Hepatocyte (in vitro differentiated cells): Measurements from ENCODE around the gene CCDC106. TPM values are rescaled to one million over a fixed set of nuclear protein-coding genes. Genes with fewer than 3 reads are reported as not detected.

Source experiments
- DNase-seq: peaks from one replicate; pipeline ENCODE4 v3.0.0-alpha.2; 2016; ENCODE audit warnings: low spot score
- H2AFZ ChIP-seq: fragments of 200-600 bp; sonication (generic); 2 replicates; pipeline ENCODE4 v1.6.0; 2016; ENCODE audit warnings: antibody characterized with exemption, mild to moderate bottlenecking
- H3K27ac ChIP-seq: fragments of 200-600 bp; sonication (generic); 2 replicates; pipeline ENCODE4 v1.5.1; 2016; ENCODE audit warnings: mild to moderate bottlenecking
- H3K27me3 ChIP-seq: fragments of 200-600 bp; sonication (generic); 2 replicates; pipeline ENCODE4 v1.6.1; 2016
- H3K36me3 ChIP-seq: fragments of 200-600 bp; sonication (generic); replicated peaks from 2 replicates; pipeline ENCODE4 v1.5.1; 2016; ENCODE audit warnings: low read depth; ENCODE audit not compliant: insufficient read depth
- H3K4me1 ChIP-seq: fragments of 200-600 bp; sonication (generic); 2 replicates; pipeline ENCODE4 v1.5.1; 2016; ENCODE audit warnings: mild to moderate bottlenecking, moderate library complexity; ENCODE audit not compliant: insufficient read depth
- H3K4me2 ChIP-seq: fragments of 200-600 bp; sonication (generic); 2 replicates; pipeline ENCODE4 v1.6.0; 2016
- H3K4me3 ChIP-seq: fragments of 200-600 bp; sonication (generic); 2 replicates; pipeline ENCODE4 v1.5.1; 2016; ENCODE audit warnings: mild to moderate bottlenecking
- H3K79me2 ChIP-seq: fragments of 200-600 bp; sonication (generic); 2 replicates; pipeline ENCODE4 v1.6.0; 2017; ENCODE audit warnings: mild to moderate bottlenecking
- H3K9me2 ChIP-seq: fragments of 200-600 bp; sonication (generic); replicated peaks from 2 replicates; pipeline ENCODE4 v1.6.0; 2017; ENCODE audit warnings: mild to moderate bottlenecking; ENCODE audit not compliant: insufficient read depth
- H3K9me3 ChIP-seq: fragments of 200-600 bp; sonication (generic); 2 replicates; pipeline ENCODE4 v1.5.1; 2016; ENCODE audit warnings: low read depth, mild to moderate bottlenecking
- H4K20me1 ChIP-seq: fragments of 200-600 bp; sonication (generic); 2 replicates; pipeline ENCODE4 v1.6.0; 2016; ENCODE audit warnings: mild to moderate bottlenecking; ENCODE audit not compliant: insufficient read depth, poor library complexity, severe bottlenecking
- EZH2 ChIP-seq: fragments of 200-600 bp; sonication (generic); IDR thresholded peaks from 2 replicates; pipeline ENCODE4 v1.6.1; 2016; ENCODE audit warnings: antibody characterized with exemption, mild to moderate bottlenecking, borderline replicate concordance
- EZH2phosphoT487 ChIP-seq: fragments of 200-600 bp; sonication (generic); IDR thresholded peaks from one replicate; pipeline ENCODE4 v1.6.1; 2018; ENCODE audit warnings: antibody characterized with exemption, mild to moderate bottlenecking, low read depth, moderate library complexity; ENCODE audit not compliant: unreplicated experiment, severe bottlenecking
- WGBS: methylation state at CpG from one replicate; pipeline ENCODE4 v1.1.6; 2016; ENCODE audit warnings: low lambda C conversion rate; ENCODE audit errors: missing lambda C conversion rate; 5-methylcytosine and 5-hydroxymethylcytosine counted together
- polyA plus RNA-seq: library from polyadenylated mRNA; unstranded; fragments of >200 nt; fragmentation: Nextera tagmentation; extraction: Ambion mirVana; gene quantifications from 2 replicates; pipeline ENCODE4 v1.2.1, GENCODE V29; 2016
- total RNA-seq: library from RNA; depleted of rRNA; stranded (reverse); fragments of >200 nt; gene quantifications from 2 replicates; pipeline ENCODE4 v1.2.3, GENCODE V29; 2014
- TF ChIP-seq, protein P1 (sequence below): fragments of 200-600 bp; sonication (generic); IDR thresholded peaks from 2 replicates; pipeline ENCODE4 v1.5.1; 2016; ENCODE audit warnings: antibody characterized with exemption, mild to moderate bottlenecking; ENCODE audit not compliant: poor library complexity

Gene CCDC106
- total and polyA plus RNA-seq, 2 experiments from 2014 or later: 18.3 to 31.7 TPM

DNA sequence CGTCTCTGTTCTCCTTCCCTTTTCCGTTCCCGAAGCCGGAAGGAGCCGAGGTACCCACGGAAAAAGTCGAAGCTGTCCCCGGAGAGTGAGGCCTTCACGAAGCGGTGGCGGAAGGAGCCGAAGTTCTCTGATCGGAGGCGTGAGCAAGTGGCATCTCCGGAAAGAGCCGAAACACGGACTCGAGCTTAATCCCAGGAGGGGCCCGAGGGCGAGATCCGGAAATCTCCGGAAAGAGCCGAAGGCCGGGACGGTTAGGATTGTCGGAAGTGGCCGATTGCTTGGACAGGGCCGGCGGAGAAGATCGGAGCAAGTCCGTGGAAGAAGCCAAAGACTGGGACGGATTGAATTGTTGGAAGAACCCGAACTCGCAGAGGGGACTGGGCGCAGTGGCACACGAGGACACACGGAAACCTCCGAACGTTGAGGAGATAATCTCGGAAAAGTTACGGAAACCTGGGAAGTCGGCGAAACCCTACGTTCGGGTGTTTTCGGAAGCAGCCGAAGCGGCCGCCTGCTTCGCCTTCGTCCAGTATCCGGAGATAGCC, 6.4 kb downstream of the CCDC106 start:
- H3K9me3 ChIP-seq: no peaks in the 10 kb centered on the region
- TF ChIP-seq, protein P1, sequence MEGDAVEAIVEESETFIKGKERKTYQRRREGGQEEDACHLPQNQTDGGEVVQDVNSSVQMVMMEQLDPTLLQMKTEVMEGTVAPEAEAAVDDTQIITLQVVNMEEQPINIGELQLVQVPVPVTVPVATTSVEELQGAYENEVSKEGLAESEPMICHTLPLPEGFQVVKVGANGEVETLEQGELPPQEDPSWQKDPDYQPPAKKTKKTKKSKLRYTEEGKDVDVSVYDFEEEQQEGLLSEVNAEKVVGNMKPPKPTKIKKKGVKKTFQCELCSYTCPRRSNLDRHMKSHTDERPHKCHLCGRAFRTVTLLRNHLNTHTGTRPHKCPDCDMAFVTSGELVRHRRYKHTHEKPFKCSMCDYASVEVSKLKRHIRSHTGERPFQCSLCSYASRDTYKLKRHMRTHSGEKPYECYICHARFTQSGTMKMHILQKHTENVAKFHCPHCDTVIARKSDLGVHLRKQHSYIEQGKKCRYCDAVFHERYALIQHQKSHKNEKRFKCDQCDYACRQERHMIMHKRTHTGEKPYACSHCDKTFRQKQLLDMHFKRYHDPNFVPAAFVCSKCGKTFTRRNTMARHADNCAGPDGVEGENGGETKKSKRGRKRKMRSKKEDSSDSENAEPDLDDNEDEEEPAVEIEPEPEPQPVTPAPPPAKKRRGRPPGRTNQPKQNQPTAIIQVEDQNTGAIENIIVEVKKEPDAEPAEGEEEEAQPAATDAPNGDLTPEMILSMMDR: no peak
- TF ChIP-seq EZH2phosphoT487 (no peak), EZH2 (no peak)
- DNase-seq: peak; percentile 99
- H4K20me1 ChIP-seq: peaks cover 40% of the 10 kb centered on the region
- H3K4me3 ChIP-seq: peak overlapping the region; percentile 18
- H3K27ac ChIP-seq: peak overlapping the region; percentile 94
- peaks cover 44% of the 10 kb centered on the region for H3K79me2 ChIP-seq
- peak overlapping the region; percentile 19 for H2AFZ ChIP-seq
- H3K4me1 ChIP-seq: peaks cover 25% of the 10 kb centered on the region
- no peaks in the 10 kb centered on the region for H3K9me2 ChIP-seq
- peak overlapping the region; percentile 70 for H3K4me2 ChIP-seq
- H3K36me3 ChIP-seq: no peaks in the 10 kb centered on the region
- WGBS: 1% methylated on average over 52 of the region's 52 CpGs
- H3K27me3 ChIP-seq: no peaks in the 10 kb centered on the region

DNA sequence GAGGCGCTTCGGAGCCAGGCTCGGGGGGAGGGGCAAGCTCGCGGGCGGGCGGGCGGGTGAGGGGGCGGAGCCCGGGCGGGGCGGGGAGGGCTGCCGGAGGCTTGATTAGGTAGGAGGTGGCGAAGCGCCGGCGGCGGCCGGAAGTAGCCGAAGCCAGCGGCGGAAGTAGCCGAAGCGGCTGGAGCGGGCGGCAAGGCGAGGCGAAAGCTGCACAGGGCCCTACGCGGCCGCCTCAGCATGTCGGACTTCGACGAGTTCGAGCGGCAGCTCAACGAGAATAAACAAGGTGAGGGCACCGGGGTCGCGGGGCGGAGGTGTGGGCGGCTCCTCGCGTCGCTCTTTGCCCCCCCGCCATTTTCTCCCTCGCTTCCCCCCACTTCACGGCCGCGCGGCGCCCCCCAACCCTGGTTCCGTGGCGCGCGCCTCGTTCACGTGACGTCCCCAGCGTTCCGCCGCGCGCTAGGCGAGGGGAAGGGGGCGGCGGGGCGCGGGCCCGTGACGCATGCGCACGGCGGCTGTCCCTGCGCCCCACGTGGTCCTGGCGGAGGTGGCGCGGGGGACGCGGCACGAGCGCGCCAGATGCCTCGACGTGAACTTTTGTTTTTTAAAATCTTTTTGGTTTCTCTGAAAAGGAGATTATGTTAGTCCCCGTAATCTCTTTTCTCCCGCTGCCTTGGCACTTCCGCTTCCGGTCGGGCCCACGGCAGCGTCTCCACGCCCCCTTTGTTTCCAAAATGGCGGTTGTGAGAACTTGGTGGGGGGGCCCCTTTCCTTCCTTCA, 7.0 kb downstream of the CCDC106 start, which contains the start of gene U2AF2:
Gene U2AF2, plus strand, starts transcription at position 168 of the 780 bp plus-strand sequence. Its CDS starts 70 bp downstream, at position 238.
- Histone ChIP-seq H3K79me2 (peaks cover 50% of the 10 kb centered on the region), H3K4me1 (peaks cover 25% of the 10 kb centered on the region), H3K36me3 (no peaks in the 10 kb centered on the region), H3K27ac (peak within 1 kb of the TSS; percentile 94), H3K9me3 (no peaks in the 10 kb centered on the region), H3K4me2 (peak within 1 kb of the TSS; percentile 94), H3K27me3 (no peaks in the 10 kb centered on the region), H3K9me2 (no peaks in the 10 kb centered on the region), H2AFZ (peak within 1 kb of the TSS; percentile 36), H4K20me1 (peaks cover 46% of the 10 kb centered on the region), H3K4me3 (peak within 1 kb of the TSS; percentile 54)
- DNase-seq: peak; percentile 97
- WGBS: 3% methylated on average over 33 of the region's 95 CpGs
- TF ChIP-seq EZH2phosphoT487 (no peak), EZH2 (no peak)
- TF ChIP-seq, protein P1: no peak

DNA sequence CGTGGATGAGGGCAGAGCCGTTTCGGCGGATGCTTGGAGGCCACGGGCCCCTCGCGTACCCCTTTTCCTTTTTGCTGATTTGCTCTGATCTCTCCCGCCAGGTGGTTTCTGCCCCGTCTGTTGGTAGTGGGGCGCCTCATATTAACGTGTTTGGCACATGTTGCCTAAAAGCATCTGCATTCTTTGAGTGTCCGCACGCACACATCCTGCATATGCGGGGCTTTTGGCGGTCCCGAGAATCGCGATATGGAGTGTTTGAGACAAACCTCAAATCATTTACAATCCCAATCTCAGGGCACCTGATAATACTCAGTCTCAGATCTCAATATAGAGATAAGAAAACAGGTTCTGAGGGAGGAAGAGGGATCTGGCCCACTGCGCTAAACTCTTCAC, 7.6 kb downstream of the CCDC106 start:
- Histone ChIP-seq H3K27me3 (no peaks in the 10 kb centered on the region), H3K79me2 (peaks cover 56% of the 10 kb centered on the region), H4K20me1 (peaks cover 52% of the 10 kb centered on the region), H3K4me2 (peak overlapping the region; percentile 94), H3K9me3 (no peaks in the 10 kb centered on the region), H3K4me1 (peaks cover 25% of the 10 kb centered on the region), H3K27ac (peak overlapping the region; percentile 94), H2AFZ (peak overlapping the region; percentile 36), H3K9me2 (no peaks in the 10 kb centered on the region), H3K4me3 (peak overlapping the region; percentile 54), H3K36me3 (no peaks in the 10 kb centered on the region)
- no peak for DNase-seq
- TF ChIP-seq EZH2 (no peak), EZH2phosphoT487 (no peak)
- TF ChIP-seq, protein P1: no peak
- 1% methylated on average over 19 of the region's 19 CpGs for WGBS
